GM19455 (cell line): ENCODE results near the gene SLAMF6.

Source experiments
- ATAC-seq: cut with Tn5 transposase; IDR thresholded peaks from one replicate; pipeline ENCODE4 v1.9.1; 2021; ENCODE audit not compliant: unreplicated experiment

Gene SLAMF6

GRCh38 chr1:160436966-160437365 lies 86.1 kb downstream of the SLAMF6 start:
- no peak for ATAC-seq
